Measurements from ENCODE around the gene BAMBI. TPM values are rescaled to one million over a fixed set of nuclear protein-coding genes. Genes with fewer than 3 reads are reported as not detected.

BAMBI gene
- polyA plus RNA-seq, 1 of the 3 experiments (the other 2 are of a cell fraction) = 2.8 TPM

DNA sequence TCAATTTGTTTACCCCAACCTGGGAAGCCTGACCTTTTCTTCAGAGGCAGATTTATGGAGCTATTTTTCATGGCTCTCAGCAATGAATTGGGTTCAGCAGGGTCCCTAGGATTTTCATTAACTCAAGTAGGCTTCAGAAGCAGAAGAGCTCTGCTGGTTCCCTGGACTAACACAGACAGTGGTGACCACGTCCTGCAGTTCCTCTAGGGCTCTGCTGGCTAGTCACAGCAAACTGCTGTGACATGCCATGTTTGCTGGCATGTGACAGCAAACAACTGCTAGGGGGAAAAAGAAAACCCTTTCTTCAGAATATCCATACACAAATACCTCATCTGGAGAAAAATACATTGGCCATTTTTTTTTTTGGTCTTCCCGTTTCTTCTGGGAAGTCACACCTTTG is 13.2 kb downstream of the BAMBI start (continued):
- TF ChIP-seq ZBTB33 (IDR thresholded peaks at IDR 0.05; ENCODE audit: borderline replicate concordance, low read depth) (no peak), RCOR1 (IDR thresholded peaks at IDR 0.05; ENCODE audit: low read length) (no peak), FOSL2 (IDR thresholded peaks at IDR 0.05; ENCODE audit: borderline replicate concordance, low read depth) (no peak), POLR2AphosphoS5 (IDR thresholded peaks at IDR 0.05; ENCODE audit: low read depth, low read length) (no peak), RXRA (IDR thresholded peaks at IDR 0.05; ENCODE audit: borderline replicate concordance, low read depth) (no peak), FOXJ3 (CRISPR knock-in tag; IDR thresholded peaks at IDR 0.05) (no peak), JUND (IDR thresholded peaks at IDR 0.05) (no peak)
- TF ChIP-seq, protein P1, sequence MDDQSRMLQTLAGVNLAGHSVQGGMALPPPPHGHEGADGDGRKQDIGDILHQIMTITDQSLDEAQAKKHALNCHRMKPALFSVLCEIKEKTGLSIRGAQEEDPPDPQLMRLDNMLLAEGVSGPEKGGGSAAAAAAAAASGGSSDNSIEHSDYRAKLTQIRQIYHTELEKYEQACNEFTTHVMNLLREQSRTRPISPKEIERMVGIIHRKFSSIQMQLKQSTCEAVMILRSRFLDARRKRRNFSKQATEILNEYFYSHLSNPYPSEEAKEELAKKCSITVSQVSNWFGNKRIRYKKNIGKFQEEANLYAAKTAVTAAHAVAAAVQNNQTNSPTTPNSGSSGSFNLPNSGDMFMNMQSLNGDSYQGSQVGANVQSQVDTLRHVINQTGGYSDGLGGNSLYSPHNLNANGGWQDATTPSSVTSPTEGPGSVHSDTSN (IDR thresholded peaks at IDR 0.05) = no peak
- TF ChIP-seq, protein P2, sequence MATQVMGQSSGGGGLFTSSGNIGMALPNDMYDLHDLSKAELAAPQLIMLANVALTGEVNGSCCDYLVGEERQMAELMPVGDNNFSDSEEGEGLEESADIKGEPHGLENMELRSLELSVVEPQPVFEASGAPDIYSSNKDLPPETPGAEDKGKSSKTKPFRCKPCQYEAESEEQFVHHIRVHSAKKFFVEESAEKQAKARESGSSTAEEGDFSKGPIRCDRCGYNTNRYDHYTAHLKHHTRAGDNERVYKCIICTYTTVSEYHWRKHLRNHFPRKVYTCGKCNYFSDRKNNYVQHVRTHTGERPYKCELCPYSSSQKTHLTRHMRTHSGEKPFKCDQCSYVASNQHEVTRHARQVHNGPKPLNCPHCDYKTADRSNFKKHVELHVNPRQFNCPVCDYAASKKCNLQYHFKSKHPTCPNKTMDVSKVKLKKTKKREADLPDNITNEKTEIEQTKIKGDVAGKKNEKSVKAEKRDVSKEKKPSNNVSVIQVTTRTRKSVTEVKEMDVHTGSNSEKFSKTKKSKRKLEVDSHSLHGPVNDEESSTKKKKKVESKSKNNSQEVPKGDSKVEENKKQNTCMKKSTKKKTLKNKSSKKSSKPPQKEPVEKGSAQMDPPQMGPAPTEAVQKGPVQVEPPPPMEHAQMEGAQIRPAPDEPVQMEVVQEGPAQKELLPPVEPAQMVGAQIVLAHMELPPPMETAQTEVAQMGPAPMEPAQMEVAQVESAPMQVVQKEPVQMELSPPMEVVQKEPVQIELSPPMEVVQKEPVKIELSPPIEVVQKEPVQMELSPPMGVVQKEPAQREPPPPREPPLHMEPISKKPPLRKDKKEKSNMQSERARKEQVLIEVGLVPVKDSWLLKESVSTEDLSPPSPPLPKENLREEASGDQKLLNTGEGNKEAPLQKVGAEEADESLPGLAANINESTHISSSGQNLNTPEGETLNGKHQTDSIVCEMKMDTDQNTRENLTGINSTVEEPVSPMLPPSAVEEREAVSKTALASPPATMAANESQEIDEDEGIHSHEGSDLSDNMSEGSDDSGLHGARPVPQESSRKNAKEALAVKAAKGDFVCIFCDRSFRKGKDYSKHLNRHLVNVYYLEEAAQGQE (IDR thresholded peaks at IDR 0.05; ENCODE audit: low read depth, low read length) = no peak

DNA sequence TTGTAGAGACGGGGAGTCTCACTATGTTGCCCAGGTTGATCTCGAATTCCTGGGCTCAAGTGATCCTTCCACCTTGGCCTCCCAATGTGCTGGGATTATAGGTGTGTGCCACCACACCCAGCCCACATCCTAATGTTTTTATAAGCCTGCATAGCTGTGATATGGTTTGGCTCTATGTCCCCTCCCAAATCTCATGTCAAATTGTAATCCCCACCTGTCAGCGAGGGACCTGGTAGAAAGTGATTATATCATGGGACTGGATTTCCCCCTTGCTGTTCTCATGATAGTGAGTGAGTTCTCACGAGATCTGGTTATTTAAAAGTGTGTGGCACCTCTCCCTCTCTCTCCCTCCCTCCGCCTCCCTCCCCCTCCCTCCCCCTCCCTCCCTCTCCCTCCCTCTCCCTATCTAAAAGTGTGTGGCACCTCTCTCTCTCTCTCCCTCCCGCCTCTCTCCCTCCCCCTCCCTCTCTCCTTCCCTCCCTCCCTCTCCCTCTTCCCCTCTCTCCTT is 13.9 kb downstream of the BAMBI start:
- Histone ChIP-seq H3K36me3 (replicated peaks in 1 of 2; ENCODE audit: control insufficient read depth in 1 of 2, insufficient read depth in 2 of 2, low read length in 1 of 2) (no peaks in the 10 kb centered on the region), H3K9ac (no peak overlapping the region), H2AFZ (ENCODE audit: low read depth) (no peak overlapping the region), H3K27me3 (ENCODE audit: insufficient read depth) (no peaks in the 10 kb centered on the region), H3K4me2 (no peak overlapping the region), H3K9me2 (no peaks in the 10 kb centered on the region), H4K20me1 (ENCODE audit: insufficient read depth) (no peaks in the 10 kb centered on the region), H3K9me3 (no peaks in the 10 kb centered on the region), H3K79me2 (ENCODE audit: insufficient read depth) (no peaks in the 10 kb centered on the region), H3K4me3 (ENCODE audit: low read depth in 2 of 2, low read length in 1 of 2) (no peak overlapping the region), H3F3A (replicated peaks; ENCODE audit: insufficient read depth) (peaks cover 6% of the 10 kb centered on the region), H3K4me1 (ENCODE audit: control insufficient read depth in 1 of 2, insufficient read depth in 2 of 2, low read depth in 1 of 2, low read length in 1 of 2) (peaks cover 3 to 15% of the 10 kb centered on the region in 2 experiments; a peak in 2 of 4 replicates), H3K27ac (ENCODE audit: low read depth in 2 of 2, low read length in 1 of 2) (no peak overlapping the region)
- TF ChIP-seq MAX (IDR thresholded peaks at IDR 0.05; ENCODE audit: low read depth) (no peak), FOXJ3 (CRISPR knock-in tag; IDR thresholded peaks at IDR 0.05) (no peak), TAF1 (IDR thresholded peaks at IDR 0.05; ENCODE audit: borderline replicate concordance, low read depth, low read length) (no peak), CHD2 (IDR thresholded peaks at IDR 0.05; ENCODE audit: low read length, partially characterized antibody) (no peak), RAD21 (IDR thresholded peaks at IDR 0.05; ENCODE audit: low read length) (no peak)
- TF ChIP-seq, protein P3, sequence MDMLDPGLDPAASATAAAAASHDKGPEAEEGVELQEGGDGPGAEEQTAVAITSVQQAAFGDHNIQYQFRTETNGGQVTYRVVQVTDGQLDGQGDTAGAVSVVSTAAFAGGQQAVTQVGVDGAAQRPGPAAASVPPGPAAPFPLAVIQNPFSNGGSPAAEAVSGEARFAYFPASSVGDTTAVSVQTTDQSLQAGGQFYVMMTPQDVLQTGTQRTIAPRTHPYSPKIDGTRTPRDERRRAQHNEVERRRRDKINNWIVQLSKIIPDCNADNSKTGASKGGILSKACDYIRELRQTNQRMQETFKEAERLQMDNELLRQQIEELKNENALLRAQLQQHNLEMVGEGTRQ (IDR thresholded peaks at IDR 0.05; ENCODE audit: borderline replicate concordance, low read depth, low read length) = no peak
- ChIA-PET CTCF (interaction anchor here (1.6 to 2.0 kb wide), 2 partner anchors 10 to 27 kb away, joined by 5 read pairs; no protein-coding TSS in a partner anchor), POLR2A (no interaction called here)
- DNase-seq = no peak
- WGBS (ENCODE audit: low lambda C conversion rate) = 74% methylated on average over 6 of the region's 6 CpGs

Data from SK-N-SH (cell line).